SU-DHL-6 (cell line): Measurements from ENCODE around the gene DHX15.

Experiments
- H2AFZ ChIP-seq: fragments of 200-600 bp; sonication (generic); 2 replicates; pipeline ENCODE4 v1.6.1; 2014; ENCODE audit warnings: low read depth, mild to moderate bottlenecking, moderate library complexity, mixed read lengths, antibody characterized with exemption, low read length; ENCODE audit not compliant: severe bottlenecking
- H3F3A ChIP-seq: fragments of 200-600 bp; shearing (Covaris generic); 2 replicates; pipeline ENCODE4 v1.6.0; 2016; ENCODE audit warnings: antibody characterized with exemption, mild to moderate bottlenecking; ENCODE audit not compliant: insufficient read depth
- H3K27ac ChIP-seq: fragments of 200-600 bp; sonication (generic); 2 replicates; pipeline ENCODE4 v1.5.1; 2016; ENCODE audit warnings: low read depth, mild to moderate bottlenecking, low read length, moderate library complexity, mixed read lengths
- H3K27me3 ChIP-seq: fragments of 200-600 bp; sonication (generic), shearing (Covaris generic); 2 replicates; pipeline ENCODE4 v1.6.0; 2014; ENCODE audit warnings: mild to moderate bottlenecking, low read length
- H3K36me3 ChIP-seq: fragments of 200-600 bp; sonication (generic); 2 replicates; pipeline ENCODE4 v1.6.1; 2014; ENCODE audit warnings: mild to moderate bottlenecking, low read length, mixed read lengths
- H3K4me2 ChIP-seq: fragments of 300-600, 200-600 bp; shearing (Covaris generic), sonication (generic); 2 replicates; pipeline ENCODE4 v1.6.0; 2014; ENCODE audit warnings: low read length, low read depth, mild to moderate bottlenecking; ENCODE audit not compliant: poor library complexity, severe bottlenecking
- H3K4me3 ChIP-seq: fragments of 200-600 bp; sonication (generic); 2 replicates; pipeline ENCODE4 v1.5.1; 2014; ENCODE audit warnings: antibody characterized with exemption, low read length, mild to moderate bottlenecking, mixed read lengths; ENCODE audit not compliant: insufficient read depth, poor library complexity, severe bottlenecking
- H3K79me2 ChIP-seq: fragments of 200-600 bp; sonication (generic); 2 replicates; pipeline ENCODE4 v1.6.1; 2014; ENCODE audit warnings: mild to moderate bottlenecking, low read length, moderate library complexity; ENCODE audit not compliant: insufficient read depth
- H3K9ac ChIP-seq: fragments of 200-600 bp; sonication (generic); 2 replicates; pipeline ENCODE4 v1.7.0; 2014; ENCODE audit warnings: mild to moderate bottlenecking, low read length
- H3K9me2 ChIP-seq: fragments of 200-600 bp; sonication (generic); replicated peaks from 2 replicates; pipeline ENCODE4 v1.6.1; 2014; ENCODE audit warnings: low read length; ENCODE audit not compliant: insufficient read depth
- H3K9me3 ChIP-seq: fragments of 200-600 bp; sonication (generic); 2 replicates; pipeline ENCODE4 v1.6.1; 2014; ENCODE audit warnings: low read length, mixed read lengths; ENCODE audit not compliant: insufficient read depth
- H4K20me1 ChIP-seq: fragments of 200-600 bp; sonication (generic); 2 replicates; pipeline ENCODE4 v1.6.1; 2014; ENCODE audit warnings: low read depth, mild to moderate bottlenecking, antibody characterized with exemption, low read length, moderate library complexity, mixed read lengths
- EZH2phosphoT487 ChIP-seq: fragments of 200-600 bp; sonication (generic), shearing (Covaris generic); conservative IDR thresholded peaks from 2 replicates; pipeline ENCODE4 v1.6.1; 2018; ENCODE audit warnings: mild to moderate bottlenecking, antibody characterized with exemption, low read length, moderate library complexity, mixed read lengths
- TF ChIP-seq, protein P1 (sequence below): fragments of 200-600 bp; sonication (generic); IDR thresholded peaks from one replicate; pipeline ENCODE4 v1.5.1; 2017; ENCODE audit warnings: antibody characterized with exemption, mild to moderate bottlenecking, low read length, moderate library complexity; ENCODE audit not compliant: insufficient read depth, poor library complexity, severe bottlenecking

The DHX15 gene

GRCh38 chr4:24601121-24601520 lies 16.8 kb upstream of the DHX15 start:
- Histone ChIP-seq H3K27me3 (no peaks in the 10 kb centered on the region), H3K79me2 (no peaks in the 10 kb centered on the region), H3K9me3 (no peaks in the 10 kb centered on the region), H3K36me3 (no peaks in the 10 kb centered on the region), H4K20me1 (no peaks in the 10 kb centered on the region), H3K27ac (no peak overlapping the region), H3K4me3 (no peak overlapping the region), H3K4me2 (no peak overlapping the region), H3K9me2 (no peaks in the 10 kb centered on the region), H2AFZ (no peak overlapping the region), H3F3A (no peaks in the 10 kb centered on the region), H3K9ac (no peak overlapping the region)
- TF ChIP-seq, protein P1, sequence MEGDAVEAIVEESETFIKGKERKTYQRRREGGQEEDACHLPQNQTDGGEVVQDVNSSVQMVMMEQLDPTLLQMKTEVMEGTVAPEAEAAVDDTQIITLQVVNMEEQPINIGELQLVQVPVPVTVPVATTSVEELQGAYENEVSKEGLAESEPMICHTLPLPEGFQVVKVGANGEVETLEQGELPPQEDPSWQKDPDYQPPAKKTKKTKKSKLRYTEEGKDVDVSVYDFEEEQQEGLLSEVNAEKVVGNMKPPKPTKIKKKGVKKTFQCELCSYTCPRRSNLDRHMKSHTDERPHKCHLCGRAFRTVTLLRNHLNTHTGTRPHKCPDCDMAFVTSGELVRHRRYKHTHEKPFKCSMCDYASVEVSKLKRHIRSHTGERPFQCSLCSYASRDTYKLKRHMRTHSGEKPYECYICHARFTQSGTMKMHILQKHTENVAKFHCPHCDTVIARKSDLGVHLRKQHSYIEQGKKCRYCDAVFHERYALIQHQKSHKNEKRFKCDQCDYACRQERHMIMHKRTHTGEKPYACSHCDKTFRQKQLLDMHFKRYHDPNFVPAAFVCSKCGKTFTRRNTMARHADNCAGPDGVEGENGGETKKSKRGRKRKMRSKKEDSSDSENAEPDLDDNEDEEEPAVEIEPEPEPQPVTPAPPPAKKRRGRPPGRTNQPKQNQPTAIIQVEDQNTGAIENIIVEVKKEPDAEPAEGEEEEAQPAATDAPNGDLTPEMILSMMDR, result no peak
- TF ChIP-seq EZH2phosphoT487, result no peak

- no peak overlapping the region for H3K4me3 ChIP-seq
- H3F3A ChIP-seq, result no peaks in the 10 kb centered on the region
- no peak overlapping the region for H3K27ac ChIP-seq
- no peak overlapping the region for H3K9ac ChIP-seq
- no peaks in the 10 kb centered on the region for H3K36me3 ChIP-seq
- H3K9me2 ChIP-seq, result no peaks in the 10 kb centered on the region
- no peak overlapping the region for H3K4me2 ChIP-seq
- TF ChIP-seq, protein P1, result no peak
- TF ChIP-seq EZH2phosphoT487, result no peak
- H3K79me2 ChIP-seq, result no peaks in the 10 kb centered on the region
- no peak overlapping the region for H2AFZ ChIP-seq
- H4K20me1 ChIP-seq, result no peaks in the 10 kb centered on the region
- H3K9me3 ChIP-seq, result no peaks in the 10 kb centered on the region
- H3K27me3 ChIP-seq, result no peaks in the 10 kb centered on the region
Measured at GRCh38 chr4:24599275-24599674, 14.9 kb upstream of the DHX15 start.

GRCh38 chr4:24598025-24598424 lies 13.7 kb upstream of the DHX15 start:
- Histone ChIP-seq H4K20me1 (no peaks in the 10 kb centered on the region), H3K9me3 (no peaks in the 10 kb centered on the region), H3K9ac (no peak overlapping the region), H3K79me2 (no peaks in the 10 kb centered on the region), H3K36me3 (no peaks in the 10 kb centered on the region), H3F3A (no peaks in the 10 kb centered on the region), H3K27ac (no peak overlapping the region), H3K4me2 (no peak overlapping the region), H3K9me2 (no peaks in the 10 kb centered on the region), H3K27me3 (no peaks in the 10 kb centered on the region), H3K4me3 (no peak overlapping the region), H2AFZ (no peak overlapping the region)
- TF ChIP-seq, protein P1, result no peak
- TF ChIP-seq EZH2phosphoT487, result no peak

DNA sequence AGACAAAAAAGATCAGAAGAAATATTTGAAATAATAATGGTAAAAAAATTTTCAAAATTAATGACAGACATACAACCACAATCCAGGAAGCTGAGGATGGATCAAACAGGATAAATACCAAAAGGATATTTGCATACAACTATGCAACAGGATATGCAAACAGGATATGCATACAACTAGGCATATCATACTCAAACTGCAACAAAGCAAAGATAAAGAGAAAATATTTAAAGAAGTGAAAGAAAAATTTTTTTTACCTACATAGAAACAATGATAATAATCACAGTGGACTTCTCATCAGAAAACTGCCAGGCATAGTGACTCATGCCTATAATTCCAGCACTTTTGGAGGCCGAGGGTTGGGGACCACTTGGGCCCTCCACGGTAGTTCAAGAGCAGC lies 11.3 kb upstream of the DHX15 start:
- Histone ChIP-seq H3K36me3 (no peaks in the 10 kb centered on the region), H4K20me1 (no peaks in the 10 kb centered on the region), H3K27me3 (no peaks in the 10 kb centered on the region), H3K79me2 (no peaks in the 10 kb centered on the region), H3K4me3 (no peak overlapping the region), H3K27ac (no peak overlapping the region), H3K9me2 (no peaks in the 10 kb centered on the region), H3K9ac (no peak overlapping the region), H2AFZ (no peak overlapping the region), H3K4me2 (no peak overlapping the region), H3K9me3 (no peaks in the 10 kb centered on the region; the same call in 1 of the 2 replicates), H3F3A (no peaks in the 10 kb centered on the region)
- TF ChIP-seq, protein P1, result no peak
- TF ChIP-seq EZH2phosphoT487, result no peak
